ENCODE data around the gene CHST3.
"Not testable (repeated sequence)": the region's sequence is repeated elsewhere in the genome, so short reads cannot be mapped to it uniquely, and the experiment has no call there.

The CHST3 gene

GRCh38 chr10:72011976-72012512, 47.8 kb downstream of the CHST3 start:
- no peak for DNase-seq

GRCh38 chr10:72012796-72013195, 48.6 kb downstream of the CHST3 start:
- no peak for DNase-seq

DNA sequence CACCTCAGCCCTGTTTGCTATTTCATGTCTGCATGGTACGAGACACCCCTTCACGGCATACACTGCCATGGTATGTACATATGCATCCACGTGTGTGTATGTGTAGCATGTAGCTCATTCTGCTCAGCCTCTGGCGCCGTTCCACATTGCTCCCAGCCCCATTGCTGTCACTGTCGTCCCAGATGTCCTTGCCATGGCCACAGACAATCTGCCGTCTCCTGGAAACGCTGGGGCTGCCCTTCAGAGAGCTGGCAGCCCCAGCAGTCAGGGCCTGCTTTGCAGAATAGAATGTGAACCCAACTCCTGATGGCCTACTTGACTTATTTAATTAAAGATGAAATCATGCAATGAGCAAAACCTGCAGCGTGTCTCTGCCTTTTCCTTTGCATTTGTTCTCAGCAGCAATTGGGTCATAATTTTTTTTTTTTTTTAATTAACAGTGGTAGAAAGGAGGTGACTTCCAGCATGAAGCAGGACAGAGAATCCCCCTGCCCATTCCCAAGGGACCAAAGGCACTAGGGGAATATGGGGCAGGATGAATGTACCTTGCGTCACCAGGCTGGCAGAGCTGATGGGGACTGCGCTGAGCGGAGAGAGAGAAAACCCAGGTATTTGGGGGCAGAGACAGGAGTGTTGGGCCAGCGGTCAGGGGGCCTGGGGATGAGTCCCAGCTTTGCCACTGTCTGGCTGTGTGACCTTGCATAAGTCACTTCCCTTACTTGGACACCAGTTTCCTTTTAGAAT, 49.2 kb downstream of the CHST3 start:
- DNase-seq: no peak

DNA sequence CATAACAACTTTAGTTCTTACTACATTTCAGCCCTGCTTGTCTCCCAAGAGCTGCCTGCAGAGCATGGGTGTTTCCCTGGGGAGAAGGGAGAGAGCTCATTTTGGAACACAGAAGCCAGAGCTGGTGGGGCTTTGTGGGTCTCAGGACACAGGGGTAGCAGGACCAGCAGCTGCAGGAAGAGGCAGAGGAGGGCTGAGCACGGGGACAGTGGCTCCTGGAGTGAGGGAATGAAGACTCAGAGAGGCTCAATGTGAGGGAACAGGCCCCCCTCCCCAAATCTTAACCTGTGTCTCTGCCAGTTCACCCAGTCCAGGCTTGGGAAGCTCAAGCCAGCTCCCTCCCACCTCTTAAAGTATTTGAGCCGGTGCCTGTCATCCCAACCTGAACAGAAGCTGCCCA, 50.0 kb downstream of the CHST3 start:
- DNase-seq: no peak

- no peak for DNase-seq
Measured at GRCh38 chr10:72014785-72015480, 50.7 kb downstream of the CHST3 start.

GRCh38 chr10:72015841-72016240, 51.6 kb downstream of the CHST3 start:
- DNase-seq: no peak

GRCh38 chr10:72016608-72017300, 52.6 kb downstream of the CHST3 start:
- no peak for DNase-seq

GRCh38 chr10:72019085-72019876, 55.1 kb downstream of the CHST3 start:
- DNase-seq: no peak

DNA sequence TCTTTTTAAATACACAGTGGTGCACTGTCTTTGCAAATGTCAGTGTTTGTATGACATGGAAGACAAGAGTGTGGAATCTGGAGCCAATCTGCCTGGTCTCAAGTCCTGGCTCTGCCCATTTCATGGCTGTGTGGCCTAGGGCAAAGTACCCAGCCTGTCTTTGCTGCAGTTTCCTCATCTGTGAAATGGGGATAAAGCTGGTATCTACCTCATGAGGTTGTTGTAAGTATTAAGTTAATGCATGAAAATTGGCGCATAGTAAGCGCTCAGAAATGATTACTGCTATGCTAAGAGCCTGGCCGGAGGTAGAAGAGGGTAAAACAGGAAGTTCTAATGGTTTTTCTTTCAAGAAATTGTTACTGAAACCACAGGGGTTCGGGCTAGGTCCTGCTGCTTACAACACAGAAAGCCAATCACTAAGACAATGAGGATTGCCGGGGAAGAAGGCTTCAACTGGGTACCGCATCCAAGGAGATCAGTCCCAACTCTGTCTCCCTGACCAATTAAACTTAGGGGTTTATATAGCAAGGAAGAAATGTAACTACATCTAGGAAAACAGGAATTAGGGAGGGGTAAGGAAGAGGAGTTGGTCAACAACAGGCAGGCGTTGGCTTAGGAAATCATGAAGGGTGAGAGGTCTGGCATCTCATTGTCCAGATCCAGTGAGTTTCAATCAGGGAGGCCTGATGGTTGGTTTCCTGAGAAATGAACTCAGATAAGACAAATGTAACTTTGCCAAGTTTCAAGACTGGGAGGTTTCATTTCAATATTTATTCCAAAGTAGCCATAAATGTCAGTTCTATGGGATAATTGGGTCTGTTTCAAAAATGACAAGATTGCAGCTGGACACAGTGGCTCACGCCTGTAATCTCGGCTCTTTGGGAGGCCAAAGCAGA, 57.0 kb downstream of the CHST3 start:
- no peak for DNase-seq

GRCh38 chr10:72022228-72022627, 58.0 kb downstream of the CHST3 start:
- DNase-seq: no peak

DNA sequence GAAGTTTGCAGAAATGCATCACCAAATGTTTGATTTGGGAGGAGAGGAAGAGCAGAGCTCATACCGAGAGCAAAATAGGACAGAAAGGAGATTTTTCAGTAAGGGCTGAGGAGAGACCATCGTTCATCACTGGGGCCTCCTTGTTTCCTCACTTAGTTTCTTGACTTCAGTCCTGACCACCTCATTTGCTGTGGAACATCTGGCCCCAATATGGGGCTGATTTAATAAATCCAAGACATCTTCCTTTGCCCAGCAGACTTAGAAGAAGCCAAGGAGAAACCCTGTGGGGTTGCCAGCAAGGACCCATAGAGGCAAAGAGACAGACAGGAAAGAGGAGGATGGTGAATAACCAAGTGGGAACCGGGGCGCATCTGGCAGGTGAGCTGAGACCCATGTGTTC, 60.4 kb downstream of the CHST3 start:
- no peak for DNase-seq

GRCh38 chr10:72025400-72025799, 61.2 kb downstream of the CHST3 start:
- no peak for DNase-seq

DNA sequence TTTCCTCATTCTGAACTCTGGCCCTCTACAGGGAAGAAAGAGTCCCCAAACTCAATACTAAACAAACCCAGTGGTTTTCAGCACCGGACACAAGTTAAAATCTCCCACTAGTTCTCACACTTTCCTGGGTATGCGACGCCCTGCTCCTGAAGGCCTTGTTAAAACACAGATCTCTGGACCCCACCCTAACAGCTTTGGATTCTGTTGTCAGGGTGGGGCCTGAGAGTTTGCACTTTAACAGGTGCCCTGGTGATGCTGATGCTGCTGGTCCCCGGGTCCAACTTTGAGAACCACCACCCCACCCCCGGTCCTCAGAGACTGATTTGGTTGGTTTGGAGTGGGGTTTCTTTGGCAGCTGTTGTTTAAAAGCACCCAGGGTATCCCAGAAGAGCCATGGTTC, 61.6 kb downstream of the CHST3 start:
- DNase-seq: no peak

DNA sequence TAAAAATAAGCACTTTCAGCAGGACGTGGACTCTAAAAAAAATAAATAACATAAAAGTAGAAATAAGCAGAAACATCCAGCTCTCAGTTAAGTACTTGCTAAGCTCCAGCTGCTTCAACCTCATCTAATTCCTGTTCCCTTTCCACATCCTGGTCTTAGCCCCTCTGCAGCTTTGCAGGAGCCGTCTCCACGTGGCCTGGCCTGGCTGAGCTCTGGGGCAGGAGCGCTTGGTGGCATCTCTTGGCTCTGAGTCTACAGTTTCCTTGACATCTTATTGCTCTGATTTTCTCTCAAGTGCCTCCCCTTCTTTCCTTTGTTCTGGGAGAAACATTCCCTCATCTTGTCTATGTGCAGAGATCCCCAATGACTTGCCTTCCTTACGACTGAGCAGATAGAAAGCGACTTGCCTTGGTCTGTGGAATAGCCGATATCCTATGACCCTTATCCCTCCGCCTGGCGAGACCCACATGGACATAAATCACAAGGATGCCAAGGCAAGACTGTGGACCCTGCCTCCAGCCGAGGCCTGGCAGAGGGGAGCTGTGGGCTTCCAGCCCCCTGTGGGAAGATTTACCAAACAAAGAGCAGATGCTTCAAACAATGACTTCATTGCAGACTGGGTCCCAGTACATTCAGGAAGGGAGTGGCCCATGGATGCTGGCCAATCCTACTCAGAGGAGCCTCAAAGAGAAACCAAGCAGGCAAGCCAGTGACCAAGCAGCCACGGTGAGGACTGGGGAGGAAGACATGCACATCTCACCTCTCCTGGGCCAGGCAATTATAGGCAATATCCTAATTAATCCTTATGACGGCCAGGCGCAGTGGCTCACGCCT, 62.3 kb downstream of the CHST3 start:
- no peak for DNase-seq

DNA sequence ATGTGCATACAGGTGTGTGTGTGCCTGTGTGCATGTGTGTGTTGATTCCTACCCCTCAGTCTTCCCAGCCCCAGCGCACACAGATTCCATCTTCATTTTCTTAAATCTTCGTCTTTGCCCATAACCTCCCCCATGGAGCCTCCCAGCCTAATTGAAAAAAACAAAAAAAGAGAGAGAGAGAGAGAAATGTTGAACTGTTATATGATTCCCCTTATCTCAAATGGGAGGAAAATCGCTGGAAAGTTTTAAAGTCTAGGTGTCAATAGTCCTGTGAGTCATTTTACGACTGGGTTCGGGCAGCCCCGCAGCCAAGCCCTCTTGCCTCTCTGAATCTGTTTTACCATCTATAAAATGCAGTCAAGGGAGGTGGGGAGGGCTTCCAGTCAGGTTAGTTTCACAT, 63.3 kb downstream of the CHST3 start:
- DNase-seq: no peak

GRCh38 chr10:72029414-72029813, 65.2 kb downstream of the CHST3 start:
- DNase-seq: no peak

- no peak for DNase-seq
Measured at GRCh38 chr10:72030762-72031543, 66.8 kb downstream of the CHST3 start.

DNA sequence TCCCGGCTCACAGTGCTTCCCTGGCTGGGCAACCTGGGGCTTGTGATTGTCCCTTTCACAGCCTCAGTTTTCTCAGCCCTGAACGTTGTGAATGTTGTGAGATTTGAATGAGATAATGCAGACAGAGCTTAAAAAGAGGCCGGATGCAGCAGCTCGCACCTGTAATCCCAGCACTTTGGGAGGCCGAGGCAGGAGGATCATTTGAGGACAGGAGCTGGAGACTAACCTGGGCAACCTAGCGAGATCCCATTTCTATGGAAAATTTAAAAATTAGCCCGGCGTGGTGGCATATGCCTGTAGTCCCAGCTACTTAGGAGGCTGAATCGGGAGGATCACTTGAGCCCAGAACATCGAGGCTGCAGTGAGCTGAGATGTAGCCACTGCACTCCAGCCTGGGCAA, 67.5 kb downstream of the CHST3 start:
- DNase-seq: no peak

- not testable (repeated sequence) for DNase-seq
Measured at GRCh38 chr10:72032409-72033162, 68.4 kb downstream of the CHST3 start.

All from inflammatory macrophage (primary cell).